HG03521 (cell line): ENCODE results near the gene DSG4.

Source experiments
- ATAC-seq: cut with Tn5 transposase; IDR thresholded peaks from one replicate; pipeline ENCODE4 v1.9.1; 2021; ENCODE audit warnings: mild to moderate bottlenecking, moderate library complexity; ENCODE audit not compliant: unreplicated experiment

The DSG4 gene

GRCh38 chr18:31409276-31409675 is 32.7 kb downstream of the DSG4 start:
- no peak for ATAC-seq

- ATAC-seq, result no peak
Observed at GRCh38 chr18:31410716-31411483, 34.3 kb downstream of the DSG4 start.

DNA sequence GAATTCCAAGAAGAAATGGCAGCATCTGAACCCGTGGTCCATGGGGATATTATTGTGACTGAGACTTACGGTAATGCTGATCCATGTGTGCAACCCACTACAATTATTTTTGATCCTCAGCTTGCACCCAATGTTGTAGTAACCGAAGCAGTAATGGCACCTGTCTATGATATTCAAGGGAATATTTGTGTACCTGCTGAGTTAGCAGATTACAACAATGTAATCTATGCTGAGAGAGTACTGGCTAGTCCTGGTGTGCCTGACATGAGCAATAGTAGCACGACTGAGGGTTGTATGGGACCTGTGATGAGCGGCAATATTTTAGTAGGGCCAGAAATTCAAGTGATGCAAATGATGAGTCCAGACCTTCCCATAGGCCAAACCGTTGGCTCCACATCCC is 36.6 kb downstream of the DSG4 start:
- ATAC-seq, result no peak

DNA sequence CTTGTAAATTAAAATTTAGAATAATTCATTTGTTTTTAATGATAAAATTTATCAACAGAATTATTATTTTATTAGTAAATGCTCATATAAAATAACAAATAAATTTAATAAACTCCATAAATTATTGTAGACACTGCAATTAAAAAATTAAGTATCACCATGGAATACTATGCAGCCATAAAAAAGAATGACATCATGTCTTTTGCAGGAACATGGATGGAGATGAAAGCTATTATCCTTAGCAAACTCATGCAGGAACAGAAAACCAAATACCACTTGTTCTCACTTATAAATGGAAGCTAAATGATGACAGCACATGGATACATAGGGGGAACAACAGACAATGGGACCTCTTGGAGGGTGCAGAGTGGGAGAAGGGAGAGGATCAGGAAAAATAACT is 41.3 kb downstream of the DSG4 start:
- ATAC-seq, result no peak

- no peak for ATAC-seq
Observed at GRCh38 chr18:31419457-31419932, 42.9 kb downstream of the DSG4 start.

GRCh38 chr18:31420032-31420431 is 43.5 kb downstream of the DSG4 start:
- no peak for ATAC-seq

DNA sequence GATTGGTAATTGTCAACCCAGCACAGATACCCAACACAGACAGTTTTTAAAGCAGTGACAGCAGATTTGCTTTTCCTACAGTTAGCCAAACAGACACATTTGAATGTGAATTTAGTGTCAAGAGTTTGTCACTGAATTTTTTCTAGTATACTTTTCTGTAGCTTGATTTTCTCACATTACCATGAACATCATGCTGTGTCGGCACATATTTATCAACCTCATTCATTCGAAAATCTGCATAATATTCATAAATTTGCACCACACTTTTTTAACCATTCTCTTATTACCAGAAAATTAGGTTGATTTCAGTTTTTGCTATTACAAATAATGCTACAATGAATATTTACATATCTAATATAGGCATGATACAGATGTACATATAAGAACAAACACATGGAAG is 43.9 kb downstream of the DSG4 start:
- no peak for ATAC-seq

DNA sequence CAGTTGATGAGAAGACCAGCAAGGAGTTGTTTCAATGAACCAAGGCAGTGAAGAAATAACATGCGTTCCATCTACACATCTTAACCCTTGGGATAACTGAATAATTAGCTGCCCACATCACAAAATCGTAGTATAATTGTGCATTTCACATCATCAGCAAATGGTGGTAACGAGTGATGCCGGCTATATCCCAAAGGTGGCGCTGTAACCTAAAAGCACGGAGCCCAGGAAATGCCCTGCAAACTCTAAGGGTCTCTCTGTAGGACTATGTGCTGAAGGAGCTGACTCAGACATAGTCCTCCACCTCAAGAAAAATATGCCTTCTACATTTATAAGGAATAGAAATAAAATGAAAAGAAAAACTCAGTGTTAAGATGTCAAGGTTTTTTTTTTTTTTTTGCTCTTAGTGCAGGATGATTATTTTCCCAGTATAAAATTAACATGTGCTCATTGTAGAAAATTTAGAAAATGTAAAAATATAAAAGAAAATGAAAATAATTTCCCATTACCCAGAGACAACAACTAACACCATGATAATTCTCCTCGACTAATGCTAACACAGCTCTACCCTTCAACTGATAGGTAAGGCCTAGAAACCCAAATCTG is 47.9 kb downstream of the DSG4 start:
- peak; percentile 54 for ATAC-seq

DNA sequence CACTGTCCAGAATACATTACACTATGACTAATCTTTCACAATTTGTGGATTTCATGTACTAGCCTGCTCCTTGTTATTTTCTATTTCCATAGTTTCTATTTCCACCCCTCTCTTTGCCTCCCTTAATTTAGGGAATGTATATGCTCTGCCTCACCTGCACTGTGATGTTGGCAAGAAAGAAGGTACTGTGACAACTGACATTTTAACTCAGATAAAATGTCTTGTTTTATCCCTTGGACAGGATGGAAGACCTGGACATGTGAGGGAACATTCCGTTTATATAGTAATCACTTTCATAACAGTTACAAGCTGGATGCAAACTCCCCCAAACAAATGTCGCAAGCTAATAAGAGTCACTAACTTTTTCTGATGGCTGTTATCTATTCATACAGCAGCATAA is 49.4 kb downstream of the DSG4 start:
- ATAC-seq, result no peak

GRCh38 chr18:31426871-31427406 is 50.4 kb downstream of the DSG4 start:
- ATAC-seq, result no peak

GRCh38 chr18:31428211-31428610 is 51.6 kb downstream of the DSG4 start:
- no peak for ATAC-seq

- no peak for ATAC-seq
Observed at GRCh38 chr18:31429623-31430022, 53.0 kb downstream of the DSG4 start.

DNA sequence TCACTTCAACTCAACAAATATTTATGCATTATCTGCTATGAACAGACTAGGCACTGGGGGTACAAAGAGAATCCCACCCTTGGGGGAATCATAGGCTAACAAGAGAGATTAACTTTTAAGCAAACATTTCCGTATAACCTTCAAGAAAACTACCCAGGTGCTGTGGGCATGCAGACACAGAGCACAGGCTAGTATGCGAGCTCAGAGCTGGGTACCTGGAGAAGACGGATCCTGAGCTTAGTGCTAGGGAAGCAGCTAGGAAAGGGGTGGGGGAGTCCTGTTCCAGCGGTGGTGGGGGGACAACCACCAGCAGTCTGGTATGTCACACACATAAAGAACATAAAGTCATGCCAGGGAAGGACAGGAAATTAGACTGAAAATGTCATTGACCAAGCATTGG is 53.5 kb downstream of the DSG4 start:
- no peak for ATAC-seq

DNA sequence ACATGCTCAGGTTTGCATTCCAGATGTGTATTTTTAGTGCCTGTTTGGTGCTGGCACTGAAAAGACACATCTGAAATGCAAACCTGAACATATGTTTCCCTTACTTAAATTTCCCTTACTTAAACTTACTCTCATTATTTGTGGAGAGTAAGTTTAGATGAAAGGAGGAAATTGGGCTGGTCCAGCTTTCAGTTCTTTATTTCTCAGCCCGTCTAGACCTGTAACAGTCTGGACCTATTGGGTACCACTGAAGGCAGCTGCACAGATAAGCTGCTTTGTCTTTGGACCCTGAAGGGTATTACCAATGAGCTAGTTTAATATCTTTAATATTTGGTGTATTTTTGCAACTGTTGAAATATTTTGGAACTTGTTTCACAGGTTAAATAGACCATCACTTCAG is 54.0 kb downstream of the DSG4 start:
- no peak for ATAC-seq

GRCh38 chr18:31432316-31432715 is 55.7 kb downstream of the DSG4 start:
- no peak for ATAC-seq

GRCh38 chr18:31436825-31437224 is 60.2 kb downstream of the DSG4 start:
- ATAC-seq, result no peak

DNA sequence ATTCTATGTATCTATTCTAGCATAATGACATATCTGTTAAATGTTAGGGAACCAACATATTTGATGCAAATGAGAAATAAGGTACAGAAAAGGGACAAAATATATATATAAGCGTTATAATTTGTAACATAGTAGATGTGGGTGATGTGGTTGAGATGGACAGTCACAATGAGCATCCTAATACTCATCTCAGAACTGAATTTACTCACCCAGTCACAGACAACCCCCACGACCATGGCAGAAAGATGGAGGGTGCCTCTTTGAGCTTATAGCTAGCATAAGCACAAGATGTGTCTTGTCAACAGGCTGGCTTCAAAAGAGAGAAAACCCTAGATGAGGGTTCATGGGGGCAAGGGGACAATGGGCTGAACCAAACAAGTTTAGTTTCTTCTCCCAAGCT is 61.8 kb downstream of the DSG4 start:
- ATAC-seq, result no peak

GRCh38 chr18:31439807-31440325 is 63.3 kb downstream of the DSG4 start:
- ATAC-seq, result no peak

- no peak for ATAC-seq
Observed at GRCh38 chr18:31440787-31441186, 64.2 kb downstream of the DSG4 start.

DNA sequence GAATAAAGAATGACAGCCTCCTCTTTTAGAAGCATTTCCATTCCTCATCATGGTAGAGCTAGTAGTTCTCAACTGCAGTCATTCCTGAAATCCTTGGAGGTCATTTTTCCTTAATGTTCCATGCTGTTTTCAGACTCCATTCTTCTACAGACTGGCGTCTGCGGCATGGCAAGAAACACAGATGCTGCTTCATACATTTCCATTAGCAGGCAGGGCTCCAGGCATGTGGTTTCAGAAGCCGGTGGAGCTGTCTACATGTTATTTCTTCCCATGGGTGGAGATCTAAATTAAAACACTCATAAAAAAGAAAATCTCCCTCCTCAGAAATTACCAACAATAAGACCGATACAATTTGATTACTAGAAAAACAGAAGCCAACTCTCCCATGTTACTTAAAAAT is 64.9 kb downstream of the DSG4 start:
- no peak for ATAC-seq

- ATAC-seq, result no peak
Observed at GRCh38 chr18:31444142-31444541, 67.6 kb downstream of the DSG4 start.

DNA sequence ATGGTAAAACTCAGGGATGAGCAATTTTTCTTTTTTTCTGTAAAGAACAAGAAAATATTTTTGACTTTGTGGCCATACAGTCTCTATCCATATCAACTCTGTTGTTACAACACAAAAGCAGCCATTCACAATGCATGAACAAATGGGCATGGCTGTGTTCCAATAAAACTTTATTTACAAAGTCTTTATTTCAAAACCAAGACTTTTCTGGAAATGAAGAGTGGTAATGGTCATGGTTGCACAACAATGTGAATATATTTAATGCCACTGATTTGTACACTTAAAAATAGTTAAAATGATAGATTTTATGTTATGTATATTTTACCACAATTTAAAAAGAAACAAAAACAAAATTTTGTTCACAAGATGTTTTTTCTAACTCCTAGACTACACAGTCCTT is 69.3 kb downstream of the DSG4 start:
- ATAC-seq, result no peak
